ENCODE results near the gene ATN1.

GRCh38 chr12:6890789-6891645 is 36.7 kb upstream of the ATN1 start:
- TF ChIP-seq EZH2phosphoT487 (IDR thresholded peaks at IDR 0.05) (no peak), CTCF (IDR thresholded peaks at IDR 0.05) (peak; percentile 79)

Measured in neural progenitor cell (in vitro differentiated cells).